IPS-18c (cell line): ENCODE results near the gene LGMN.
"Not testable (repeated sequence)": the region's sequence is repeated elsewhere in the genome, so short reads cannot be mapped to it uniquely, and the experiment has no call there.

Experiments
- H3K4me3 ChIP-seq: 2 replicates; pipeline ENCODE4 v1.7.0; 2013; ENCODE audit warnings: low read depth, mild to moderate bottlenecking, low read length, moderate library complexity; ENCODE audit not compliant: insufficient read depth
- H3K9me3 ChIP-seq: one replicate; pipeline ENCODE4 v1.6.1; 2013; ENCODE audit warnings: mild to moderate bottlenecking, low read length, moderate library complexity; ENCODE audit not compliant: control insufficient read depth, insufficient read depth

Gene LGMN

DNA sequence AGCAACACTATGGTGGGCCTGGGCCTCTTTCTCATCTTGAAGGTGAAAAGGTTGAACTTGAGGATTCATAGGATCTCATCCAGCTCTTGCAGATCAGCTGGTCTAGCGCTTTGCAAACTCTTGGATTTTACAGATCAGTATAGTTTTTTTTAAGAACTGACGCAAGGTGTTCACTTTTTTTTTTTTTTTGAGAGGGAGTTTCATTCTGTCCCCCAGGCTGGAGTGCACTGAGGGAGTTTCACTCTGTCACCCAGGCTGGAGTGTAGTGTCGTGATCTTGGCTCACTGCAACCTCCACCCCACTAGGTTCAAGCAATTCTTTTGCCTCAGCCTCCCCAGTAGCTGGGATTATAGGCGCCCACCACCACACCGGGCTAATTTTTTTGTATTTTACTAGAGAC is 20.4 kb upstream of the LGMN start:
- no peak overlapping the region for H3K4me3 ChIP-seq

DNA sequence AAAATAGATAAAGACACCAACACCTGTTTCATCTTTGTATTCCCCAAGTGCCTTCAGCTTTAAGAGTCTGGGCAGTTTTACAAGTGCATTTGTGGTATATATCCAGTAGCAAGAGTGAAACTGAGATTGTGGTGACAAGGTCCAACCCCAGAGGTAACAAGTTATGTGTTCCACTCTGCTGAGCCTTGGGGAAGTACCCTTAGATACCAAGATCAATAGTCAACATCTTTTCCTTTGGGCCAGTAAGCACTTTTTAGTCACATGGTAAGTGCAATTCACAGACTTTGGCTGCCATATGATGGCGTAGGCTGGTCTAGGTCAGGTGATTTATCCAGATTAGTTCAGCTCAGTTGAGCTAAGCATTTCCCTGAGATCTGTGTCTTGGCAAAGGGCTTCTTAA is 19.8 kb upstream of the LGMN start:
- not testable (repeated sequence) for H3K4me3 ChIP-seq

More for the DNA sequence above, 20.4 kb upstream of the LGMN start:
- peaks cover 2% of the 10 kb centered on the region for H3K9me3 ChIP-seq

GRCh38 chr14:92763666-92764631 is 15.5 kb upstream of the LGMN start:
- not testable (repeated sequence) for H3K4me3 ChIP-seq, H3K9me3 ChIP-seq

More for the DNA sequence above, 19.8 kb upstream of the LGMN start:
- not testable (repeated sequence) for H3K9me3 ChIP-seq

DNA sequence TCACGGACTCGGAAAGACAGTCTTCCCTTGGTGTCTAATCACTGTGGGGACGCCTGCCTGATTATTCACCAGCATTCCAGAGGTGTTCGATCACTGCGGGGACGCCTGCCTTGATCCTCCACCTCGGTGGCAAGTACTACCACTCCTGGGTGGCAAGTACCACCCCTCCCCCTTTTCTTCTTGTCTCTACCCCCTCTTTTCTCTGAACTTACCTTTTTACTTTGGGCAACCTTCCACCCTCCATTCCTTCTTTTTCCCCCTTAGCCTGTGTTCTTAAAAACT is 12.0 kb upstream of the LGMN start:
- Histone ChIP-seq H3K4me3 (no peak overlapping the region), H3K9me3 (no peaks in the 10 kb centered on the region)

GRCh38 chr14:92759679-92760523 is 11.5 kb upstream of the LGMN start:
- H3K4me3 ChIP-seq = no peak overlapping the region

GRCh38 chr14:92759300-92759678 is 10.9 kb upstream of the LGMN start:
- H3K4me3 ChIP-seq = no peak overlapping the region
- H3K9me3 ChIP-seq = no peaks in the 10 kb centered on the region

More at GRCh38 chr14:92759679-92760523, 11.5 kb upstream of the LGMN start:
- H3K9me3 ChIP-seq = no peaks in the 10 kb centered on the region

DNA sequence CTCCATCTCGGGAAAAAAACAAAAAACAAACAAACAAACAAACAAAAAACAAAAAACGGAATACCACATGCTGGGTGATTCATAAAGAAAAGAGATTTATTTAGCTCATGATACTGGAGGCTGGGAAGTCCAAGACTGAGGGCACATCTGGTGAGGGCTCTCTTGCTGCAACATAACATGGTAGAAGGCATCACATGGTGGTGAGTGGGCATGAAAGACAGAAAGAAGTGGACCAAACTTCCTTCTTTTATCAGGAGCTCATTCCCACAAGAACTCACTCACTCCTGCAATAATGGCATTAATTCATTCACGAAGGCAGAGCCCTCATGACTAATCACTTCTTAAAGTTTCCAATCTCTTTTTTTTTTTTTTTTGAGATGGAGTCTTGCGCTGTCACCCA is 8.0 kb upstream of the LGMN start:
- H3K4me3 ChIP-seq = no peak overlapping the region
- no peaks in the 10 kb centered on the region for H3K9me3 ChIP-seq

DNA sequence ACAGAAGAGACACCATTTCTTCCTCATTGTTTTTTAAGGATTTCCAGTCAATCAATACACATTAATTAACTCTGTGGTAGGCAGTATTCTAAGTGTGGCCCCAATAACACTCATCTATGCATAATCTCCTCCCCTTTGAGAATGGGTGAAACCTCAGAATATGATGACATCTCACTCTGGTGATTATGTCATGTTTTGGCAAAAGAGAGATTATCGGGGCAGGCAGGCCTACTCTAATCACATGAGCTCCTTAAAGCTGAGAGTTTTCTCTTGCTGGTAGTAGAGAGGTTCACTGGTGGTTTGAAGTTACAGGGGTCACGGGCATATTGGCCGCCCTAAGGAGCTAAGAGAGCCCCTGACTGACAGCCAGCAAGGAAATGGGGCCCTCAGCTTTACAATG is 7.1 kb upstream of the LGMN start:
- Histone ChIP-seq H3K9me3 (no peaks in the 10 kb centered on the region), H3K4me3 (no peak overlapping the region)

GRCh38 chr14:92754966-92755365 is 6.5 kb upstream of the LGMN start:
- no peak overlapping the region for H3K4me3 ChIP-seq
- peaks cover 2% of the 10 kb centered on the region for H3K9me3 ChIP-seq

DNA sequence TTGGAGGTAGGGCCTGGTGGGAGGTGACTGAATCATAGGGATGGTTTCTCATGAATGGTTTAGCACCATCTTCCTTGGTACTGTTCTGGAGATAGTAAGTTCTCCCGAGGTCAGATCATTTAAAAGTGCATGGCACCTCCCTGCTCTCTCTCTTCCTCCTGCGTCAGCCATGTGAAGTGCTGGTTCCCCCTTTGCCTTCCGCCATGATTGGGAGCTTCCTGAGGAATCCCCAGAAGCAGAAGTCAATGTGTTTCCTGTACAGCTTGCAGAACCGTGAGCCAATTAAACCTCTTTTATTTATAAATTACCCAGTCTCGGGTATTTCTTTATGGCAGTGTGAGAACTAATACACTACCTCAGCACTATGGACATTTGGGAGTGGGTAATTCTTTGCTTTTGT is 4.8 kb upstream of the LGMN start:
- H3K4me3 ChIP-seq = no peak overlapping the region
- H3K9me3 ChIP-seq = peaks cover 2% of the 10 kb centered on the region

- Histone ChIP-seq H3K9me3 (peaks cover 2% of the 10 kb centered on the region), H3K4me3 (no peak overlapping the region)
Measured at GRCh38 chr14:92751819-92752218, 3.4 kb upstream of the LGMN start.

- Histone ChIP-seq H3K4me3 (no peak overlapping the region), H3K9me3 (peaks cover 2% of the 10 kb centered on the region)
Measured at GRCh38 chr14:92750994-92751400, 2.6 kb upstream of the LGMN start.

DNA sequence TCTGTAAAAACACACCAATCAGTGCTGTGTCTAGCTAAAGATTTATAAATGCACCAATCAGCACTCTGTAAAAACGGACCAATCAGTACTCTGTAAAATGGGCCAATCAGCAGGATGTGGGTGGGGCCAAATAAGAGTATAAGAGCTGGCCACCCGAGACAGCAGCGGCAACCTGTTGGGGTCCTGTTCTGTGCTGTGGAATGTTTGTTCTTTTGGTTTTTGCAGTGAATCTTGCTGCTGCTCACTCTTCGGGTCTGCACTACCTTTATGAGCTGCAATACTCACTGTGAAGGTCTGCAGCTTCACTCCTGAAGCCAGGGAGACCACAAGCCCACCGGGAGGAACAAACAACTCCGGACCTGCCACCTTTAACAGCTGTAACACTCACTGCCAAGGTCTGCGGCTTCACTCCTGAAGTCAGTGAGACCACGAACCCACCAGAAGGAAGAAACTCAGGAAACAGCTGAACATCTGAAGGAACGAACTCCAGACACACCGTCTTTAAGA is 1.8 kb upstream of the LGMN start:
- H3K4me3 ChIP-seq, H3K9me3 ChIP-seq: not testable (repeated sequence)

DNA sequence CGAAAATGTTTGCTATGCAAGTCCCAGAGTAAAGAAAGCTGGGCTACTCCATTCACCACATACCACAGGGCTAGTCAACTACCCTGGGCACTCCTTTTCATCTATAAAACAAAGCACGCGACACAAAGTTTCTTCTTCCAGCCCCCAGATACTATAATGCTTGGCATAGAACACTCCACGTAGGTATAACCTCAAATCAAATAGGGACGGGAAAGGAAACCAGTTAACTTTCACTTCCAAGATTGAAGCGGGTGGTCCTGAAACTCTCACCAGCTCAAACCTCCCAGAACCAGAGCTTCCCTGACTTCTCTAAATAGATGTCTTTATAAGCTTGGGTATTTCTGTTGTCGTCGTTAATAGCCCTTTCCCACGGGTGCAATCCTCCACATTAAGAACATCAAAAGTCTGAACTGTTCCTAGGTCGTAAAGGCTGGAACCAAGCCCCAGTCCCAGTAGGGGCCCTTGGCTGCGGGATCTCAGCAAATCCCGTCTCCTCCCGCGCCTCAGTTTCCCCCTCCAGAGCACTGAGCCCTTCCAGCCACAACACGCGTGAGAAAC is 647 bp downstream of the LGMN start:
- H3K9me3 ChIP-seq = peaks cover 2% of the 10 kb centered on the region
- H3K4me3 ChIP-seq = peak overlapping the region; percentile 86

- Histone ChIP-seq H3K9me3 (no peaks in the 10 kb centered on the region), H3K4me3 (no peak overlapping the region)
Measured at GRCh38 chr14:92744198-92744597, 4.2 kb downstream of the LGMN start.

- H3K4me3 ChIP-seq = no peak overlapping the region
- no peaks in the 10 kb centered on the region for H3K9me3 ChIP-seq
Measured at GRCh38 chr14:92740440-92740839, 8.0 kb downstream of the LGMN start.

DNA sequence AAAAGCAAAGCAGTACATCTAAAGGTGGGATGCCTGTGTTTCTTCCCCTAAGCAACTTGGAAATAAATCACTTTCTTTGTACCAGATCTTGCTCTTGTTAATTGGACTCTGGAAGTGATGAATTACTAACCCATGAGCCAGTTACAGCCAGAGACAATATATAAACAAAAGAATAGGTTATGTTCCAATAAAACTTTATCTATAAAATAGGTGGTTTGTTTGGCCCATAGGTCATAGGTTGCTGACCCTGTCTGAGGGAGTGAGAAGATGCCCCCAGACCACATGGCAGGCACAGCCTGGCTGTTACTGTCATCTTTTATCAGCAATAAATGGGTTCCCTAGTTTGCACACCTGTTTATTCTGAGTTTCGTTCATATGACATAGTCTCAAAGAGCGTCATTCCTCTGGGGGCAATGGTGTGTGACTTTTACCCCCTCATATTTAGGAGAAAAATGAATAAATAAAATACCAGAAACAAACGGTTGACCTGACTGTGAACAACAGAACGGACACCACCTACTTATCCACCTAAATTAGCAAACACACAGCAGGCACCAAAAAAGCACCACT is 10.7 kb downstream of the LGMN start:
- H3K4me3 ChIP-seq = no peak overlapping the region

More for the DNA sequence above, 10.7 kb downstream of the LGMN start:
- no peaks in the 10 kb centered on the region for H3K9me3 ChIP-seq
